GM19025 (cell line): ENCODE results near the gene HOXC12.

ENCODE experiments used
- ATAC-seq: cut with Tn5 transposase; IDR thresholded peaks from one replicate; pipeline ENCODE4 v1.9.1; 2021; ENCODE audit warnings: mild to moderate bottlenecking, low read depth, moderate library complexity; ENCODE audit not compliant: unreplicated experiment

HOXC12 gene

DNA sequence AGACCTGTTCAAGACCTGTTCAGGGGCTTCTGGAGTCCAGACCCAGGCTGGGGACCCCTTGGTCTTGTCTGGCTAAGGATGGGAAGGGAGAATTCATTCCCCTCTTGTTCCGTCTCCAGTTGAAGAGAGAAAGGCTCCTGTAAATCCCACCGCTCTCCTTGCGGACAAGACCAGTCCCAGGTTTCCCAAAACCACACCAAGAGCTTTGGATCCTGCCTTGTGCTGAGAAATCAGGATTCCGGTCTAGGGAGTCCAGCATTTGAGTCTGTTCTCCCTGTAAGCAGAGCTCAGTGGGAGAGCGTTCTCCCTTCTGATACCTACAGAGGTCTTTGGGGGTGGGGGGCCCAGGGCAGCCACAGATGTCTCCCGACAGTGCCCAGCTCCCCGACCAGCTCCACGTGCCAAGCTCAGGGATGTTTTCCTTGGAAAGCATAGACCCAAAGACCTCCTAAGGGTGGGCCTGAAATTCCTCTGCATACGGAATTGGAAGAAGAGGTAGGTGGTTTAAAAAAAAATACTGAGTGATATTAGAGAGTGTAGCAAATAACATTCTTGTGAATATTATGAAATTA, 14.2 kb upstream of the HOXC12 start:
- no peak for ATAC-seq

GRCh38 chr12:53941187-53941586, 13.5 kb upstream of the HOXC12 start:
- ATAC-seq: no peak

DNA sequence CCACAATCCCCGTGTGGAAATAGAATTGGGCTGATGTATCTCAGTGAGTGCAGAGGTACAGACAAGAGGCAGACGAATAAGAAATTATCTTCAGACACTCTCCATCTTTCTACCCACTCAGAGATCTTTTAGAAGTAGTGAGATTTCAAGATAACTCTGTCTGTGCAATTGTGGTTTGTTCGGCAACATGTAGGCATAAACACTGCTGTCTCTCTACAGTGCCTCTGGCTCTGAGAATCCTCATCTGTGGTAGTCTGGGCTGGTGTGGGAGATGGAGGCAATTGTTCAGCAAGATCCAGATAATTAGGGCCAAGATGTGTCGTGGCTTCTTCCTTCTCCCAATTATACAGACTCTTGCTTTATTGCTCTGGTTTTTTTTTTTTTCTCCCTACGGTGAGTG, 13.0 kb upstream of the HOXC12 start:
- ATAC-seq: no peak

- no peak for ATAC-seq
Observed at GRCh38 chr12:53942467-53942997, 12.2 kb upstream of the HOXC12 start.

- ATAC-seq: no peak
Observed at GRCh38 chr12:53944209-53944608, 10.5 kb upstream of the HOXC12 start.

- ATAC-seq: no peak
Observed at GRCh38 chr12:53944907-53945847, 9.5 kb upstream of the HOXC12 start.

GRCh38 chr12:53947743-53948142, 7.0 kb upstream of the HOXC12 start:
- ATAC-seq: no peak

GRCh38 chr12:53948650-53949593, 5.8 kb upstream of the HOXC12 start:
- ATAC-seq: no peak

DNA sequence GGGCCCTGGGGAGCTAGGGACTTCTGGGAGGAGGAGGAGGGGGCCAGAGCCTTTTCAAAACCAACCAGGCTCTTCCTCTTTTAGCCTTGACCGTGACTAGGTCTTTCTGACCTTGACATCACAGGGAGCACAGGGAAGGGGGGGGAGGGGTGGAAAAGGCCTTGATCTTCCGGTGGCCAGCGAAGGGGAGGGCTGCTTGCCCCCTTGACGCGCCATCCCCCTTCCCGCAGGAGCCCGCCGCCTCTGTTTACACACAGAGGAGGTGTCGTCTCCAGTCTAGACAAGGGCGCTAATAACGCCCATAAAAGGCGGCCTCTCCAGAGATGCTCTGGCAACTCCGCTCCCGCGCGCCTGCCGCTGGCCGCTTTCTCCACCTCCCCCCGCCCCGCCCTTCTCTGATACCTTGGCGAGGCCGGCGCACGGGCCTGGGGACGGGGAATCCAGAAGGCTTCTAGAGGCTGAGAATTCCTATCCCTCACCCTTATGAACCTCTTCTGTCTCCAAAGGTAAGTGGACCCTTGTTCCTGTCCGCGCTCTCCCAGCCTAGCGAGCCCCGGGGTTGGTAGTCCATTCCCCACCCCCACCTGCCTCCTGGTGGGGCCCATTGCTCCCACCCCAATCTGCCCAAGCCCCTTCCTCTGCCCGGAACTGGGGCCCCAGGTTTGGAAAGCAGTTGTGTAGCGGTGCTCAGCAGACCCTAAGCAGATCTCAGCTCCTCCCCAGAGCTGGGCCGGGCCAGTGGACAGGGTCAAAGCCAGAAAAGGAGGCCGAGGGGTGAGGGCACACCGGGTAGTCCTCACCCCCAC, 4.9 kb upstream of the HOXC12 start:
- no peak for ATAC-seq

DNA sequence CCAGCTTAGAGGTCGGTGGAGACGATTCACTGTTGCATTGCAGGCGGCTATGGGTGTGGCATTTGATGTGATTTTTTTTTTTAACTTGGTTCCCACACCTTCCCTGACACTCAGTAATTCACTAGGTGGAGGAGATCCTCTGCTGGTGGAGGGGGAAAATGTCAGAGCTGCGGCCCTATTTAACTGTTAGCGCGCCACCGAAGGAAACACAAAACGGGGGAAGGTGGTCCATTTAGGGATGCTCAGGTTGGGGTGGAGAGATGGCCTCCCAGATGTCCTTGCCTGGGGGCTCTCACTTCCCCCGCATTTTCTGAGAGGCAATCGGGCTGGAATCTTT, 4.3 kb upstream of the HOXC12 start:
- ATAC-seq: no peak

GRCh38 chr12:53950789-53951576, 3.7 kb upstream of the HOXC12 start:
- no peak for ATAC-seq

GRCh38 chr12:53951577-53952334, 2.9 kb upstream of the HOXC12 start:
- ATAC-seq: no peak

GRCh38 chr12:53952335-53952694, 2.4 kb upstream of the HOXC12 start:
- no peak for ATAC-seq

DNA sequence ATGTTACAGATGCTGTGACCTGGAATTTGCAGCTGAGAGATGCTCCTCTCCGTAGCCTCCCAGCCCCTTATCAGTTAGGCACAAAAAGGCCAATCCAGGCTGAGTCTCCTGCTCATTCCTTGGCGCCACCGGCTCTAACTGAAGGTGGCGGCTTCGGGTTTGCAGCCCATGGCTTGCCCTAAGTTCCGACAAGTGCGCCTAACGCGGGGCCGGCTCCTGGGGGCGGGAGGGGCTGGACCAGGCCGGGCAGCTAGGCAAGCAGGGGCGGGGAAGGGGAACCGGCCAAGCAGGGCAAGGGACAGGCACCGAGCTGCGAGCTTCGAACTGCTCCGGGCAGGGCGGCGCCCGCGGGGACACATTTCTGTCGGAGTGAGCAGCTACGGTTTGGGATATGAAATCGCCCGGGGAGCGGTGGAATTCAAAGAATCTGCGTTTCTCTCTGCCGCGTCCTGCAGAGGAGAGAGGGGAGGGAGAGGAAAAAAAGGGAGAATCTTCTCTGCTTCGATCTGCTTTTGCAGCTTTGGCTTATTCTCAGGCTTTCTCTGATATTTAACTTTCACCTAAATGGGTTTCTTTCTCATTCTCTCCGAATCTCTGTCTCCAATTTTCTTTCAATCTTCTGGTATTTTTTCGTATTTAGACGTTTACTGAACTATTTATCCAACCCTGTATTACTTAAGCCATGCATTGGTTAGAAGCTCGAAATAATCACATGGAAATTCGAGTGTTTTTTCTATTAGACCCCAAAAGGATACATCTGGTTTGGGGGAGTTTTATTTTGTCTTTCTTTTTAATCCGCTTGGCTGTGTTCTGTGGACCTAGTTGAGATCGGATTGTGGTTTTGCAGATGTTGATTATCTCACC, 1.6 kb upstream of the HOXC12 start:
- no peak for ATAC-seq

DNA sequence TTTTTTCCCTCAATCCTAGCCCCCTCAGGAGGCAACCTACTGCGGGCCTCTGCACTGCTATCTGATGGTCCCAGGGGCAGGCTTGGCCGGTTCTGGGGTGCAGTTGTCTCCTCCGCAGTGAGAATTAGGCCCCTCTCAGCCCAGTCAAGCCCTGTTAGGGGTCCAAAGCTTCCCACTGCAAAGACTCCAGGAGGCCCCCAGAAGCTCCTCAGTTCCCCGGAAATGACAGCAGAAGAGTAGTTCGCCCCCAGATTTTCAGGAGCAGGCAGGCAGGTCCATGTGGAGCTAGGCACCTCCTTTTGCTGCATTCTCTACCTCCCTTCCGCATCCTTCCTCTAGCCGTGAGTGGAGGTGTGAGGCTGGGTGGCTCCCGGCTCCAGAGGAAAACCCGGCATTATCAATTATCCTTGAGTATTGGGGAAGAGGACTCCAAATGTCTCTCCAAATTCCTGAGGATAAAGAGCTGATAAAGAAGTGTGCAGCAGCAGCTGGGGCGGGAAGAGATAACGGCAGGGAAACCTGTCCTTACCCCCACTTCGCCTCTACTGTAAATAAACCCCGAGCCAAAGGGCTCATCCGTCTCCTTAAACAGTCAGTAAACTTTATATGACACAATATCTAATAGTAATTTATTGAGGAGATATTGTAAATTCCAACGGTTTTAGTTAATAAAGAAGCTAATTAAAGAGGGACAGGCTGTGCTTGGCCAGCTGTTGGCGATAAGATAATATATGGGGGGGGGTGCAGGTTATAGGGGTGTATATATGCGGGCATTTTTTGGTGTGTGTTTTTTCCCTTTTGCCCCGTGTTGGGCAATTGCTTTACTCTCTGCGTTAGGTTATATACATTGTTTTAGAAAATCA, 641 bp upstream of the HOXC12 start:
- ATAC-seq: no peak

- no peak for ATAC-seq
Observed at GRCh38 chr12:53955036-53955775, 503 bp downstream of the HOXC12 start.
